K562 (cell line): Measurements from ENCODE around the gene MEF2D.

ENCODE experiments used
- E2F5 ChIP-seq: sonication (generic); formaldehyde crosslinking; IDR thresholded peaks from 2 replicates; pipeline ENCODE4 v1.8.0; 2022; ENCODE audit warnings: mild to moderate bottlenecking, missing genetic modification reagents
- MLX ChIP-seq, 2 experiments: fragments of 450-650 bp in 1 of 2; sonication (generic) in 1 of 2; formaldehyde crosslinking; conservative IDR thresholded peaks; 2 replicates each; pipeline versions ENCODE4 v1.4.0 to v1.8.1; 2020 to 2022; ENCODE audit warnings: mild to moderate bottlenecking in 1 of 2, missing genetic modification reagents in 1 of 2

GRCh38 chr1:156456625-156457465, 43.7 kb downstream of the MEF2D start:
- TF ChIP-seq MLX (CRISPR knock-in tag; conservative IDR thresholded peaks at IDR 0.05), result no peak
- TF ChIP-seq E2F5 (CRISPR knock-in tag), result no peak; the same call in none of the 2 replicates
